Loucy (cell line): Measurements from ENCODE around the gene ASB12.

ENCODE experiments used
- H2AFZ ChIP-seq: fragments of 200-600 bp; sonication (generic); 2 replicates; pipeline ENCODE4 v1.6.0; 2016; ENCODE audit warnings: antibody characterized with exemption, mild to moderate bottlenecking, low read length, moderate library complexity
- H3F3A ChIP-seq: fragments of 200-600 bp; 2 replicates; pipeline ENCODE4 v1.6.0; 2016; ENCODE audit warnings: antibody characterized with exemption, low read depth, mild to moderate bottlenecking
- H3K27me3 ChIP-seq: fragments of 200-600 bp; sonication (generic); 2 replicates; pipeline ENCODE4 v1.6.1; 2014; ENCODE audit warnings: low read length, mild to moderate bottlenecking; ENCODE audit not compliant: insufficient read depth, poor library complexity, severe bottlenecking
- H3K36me3 ChIP-seq: fragments of 200-600 bp; sonication (generic); 2 replicates; pipeline ENCODE4 v1.6.1; 2016; ENCODE audit warnings: low read length; ENCODE audit not compliant: insufficient read depth
- H3K4me1 ChIP-seq: fragments of 200-600 bp; sonication (generic); 2 replicates; pipeline ENCODE4 v1.5.1; 2014; ENCODE audit warnings: low read length, mild to moderate bottlenecking; ENCODE audit not compliant: insufficient read depth, poor library complexity, severe bottlenecking
- H3K4me2 ChIP-seq: fragments of 200-600 bp; sonication (generic); 2 replicates; pipeline ENCODE4 v1.6.0; 2014; ENCODE audit warnings: antibody characterized with exemption, low read length, low read depth, mild to moderate bottlenecking; ENCODE audit not compliant: poor library complexity, severe bottlenecking
- H3K4me3 ChIP-seq: fragments of 200-600 bp; sonication (generic); 2 replicates; pipeline ENCODE4 v1.5.1; 2014; ENCODE audit warnings: low read length, mild to moderate bottlenecking, mixed read lengths; ENCODE audit not compliant: poor library complexity, severe bottlenecking
- H3K79me2 ChIP-seq: fragments of 200-600 bp; sonication (generic); 2 replicates; pipeline ENCODE4 v1.6.1; 2014; ENCODE audit warnings: low read length; ENCODE audit not compliant: insufficient read depth
- H3K9ac ChIP-seq: fragments of 200-600 bp; sonication (generic); 2 replicates; pipeline ENCODE4 v1.6.0; 2014; ENCODE audit warnings: mild to moderate bottlenecking, low read depth, low read length, moderate library complexity; ENCODE audit not compliant: poor library complexity, severe bottlenecking
- H3K9me2 ChIP-seq: fragments of 200-600 bp; sonication (generic); replicated peaks from 2 replicates; pipeline ENCODE4 v1.6.1; 2016; ENCODE audit warnings: low read depth, low read length, mixed read lengths
- H3K9me3 ChIP-seq: fragments of 200-600 bp; sonication (generic); 2 replicates; pipeline ENCODE4 v1.6.1; 2014; ENCODE audit warnings: mild to moderate bottlenecking, antibody characterized with exemption, low read length, low read depth; ENCODE audit not compliant: insufficient read depth
- H4K20me1 ChIP-seq: fragments of 200-600 bp; sonication (generic); 2 replicates; pipeline ENCODE4 v1.6.0; 2014; ENCODE audit warnings: antibody characterized with exemption, low read length, mild to moderate bottlenecking; ENCODE audit not compliant: insufficient read depth, poor library complexity, severe bottlenecking
- EZH2phosphoT487 ChIP-seq: fragments of 200-600 bp; IDR thresholded peaks from 2 replicates; pipeline ENCODE4 v1.6.1; 2018; ENCODE audit warnings: antibody characterized with exemption, mild to moderate bottlenecking, moderate library complexity, borderline replicate concordance
- TF ChIP-seq, protein P1 (sequence below): fragments of 200-600 bp; sonication (generic); conservative IDR thresholded peaks from 2 replicates; pipeline ENCODE4 v1.5.1; 2014; ENCODE audit warnings: mild to moderate bottlenecking, antibody characterized with exemption, low read length

Gene ASB12

GRCh38 chrX:64204252-64204651 is 26.2 kb downstream of the ASB12 start:
- TF ChIP-seq EZH2phosphoT487: no peak
- TF ChIP-seq, protein P1, sequence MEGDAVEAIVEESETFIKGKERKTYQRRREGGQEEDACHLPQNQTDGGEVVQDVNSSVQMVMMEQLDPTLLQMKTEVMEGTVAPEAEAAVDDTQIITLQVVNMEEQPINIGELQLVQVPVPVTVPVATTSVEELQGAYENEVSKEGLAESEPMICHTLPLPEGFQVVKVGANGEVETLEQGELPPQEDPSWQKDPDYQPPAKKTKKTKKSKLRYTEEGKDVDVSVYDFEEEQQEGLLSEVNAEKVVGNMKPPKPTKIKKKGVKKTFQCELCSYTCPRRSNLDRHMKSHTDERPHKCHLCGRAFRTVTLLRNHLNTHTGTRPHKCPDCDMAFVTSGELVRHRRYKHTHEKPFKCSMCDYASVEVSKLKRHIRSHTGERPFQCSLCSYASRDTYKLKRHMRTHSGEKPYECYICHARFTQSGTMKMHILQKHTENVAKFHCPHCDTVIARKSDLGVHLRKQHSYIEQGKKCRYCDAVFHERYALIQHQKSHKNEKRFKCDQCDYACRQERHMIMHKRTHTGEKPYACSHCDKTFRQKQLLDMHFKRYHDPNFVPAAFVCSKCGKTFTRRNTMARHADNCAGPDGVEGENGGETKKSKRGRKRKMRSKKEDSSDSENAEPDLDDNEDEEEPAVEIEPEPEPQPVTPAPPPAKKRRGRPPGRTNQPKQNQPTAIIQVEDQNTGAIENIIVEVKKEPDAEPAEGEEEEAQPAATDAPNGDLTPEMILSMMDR: no peak
- peak overlapping the region; percentile 84 for H3K4me3 ChIP-seq
- H3K27me3 ChIP-seq: no peaks in the 10 kb centered on the region
- H3K36me3 ChIP-seq: no peaks in the 10 kb centered on the region
- H3K79me2 ChIP-seq: peaks cover 14% of the 10 kb centered on the region
- H3K4me1 ChIP-seq: peaks cover 21% of the 10 kb centered on the region
- H3F3A ChIP-seq: peaks cover 3% of the 10 kb centered on the region; the same call in 1 of the 2 replicates
- H4K20me1 ChIP-seq: no peaks in the 10 kb centered on the region
- no peak overlapping the region for H2AFZ ChIP-seq
- H3K9me2 ChIP-seq: no peaks in the 10 kb centered on the region
- peak overlapping the region; percentile 80 for H3K4me2 ChIP-seq
- peak overlapping the region; percentile 95 for H3K9ac ChIP-seq
- no peaks in the 10 kb centered on the region for H3K9me3 ChIP-seq

GRCh38 chrX:64202808-64203325 is 27.5 kb downstream of the ASB12 start:
- H3K9ac ChIP-seq: no peak overlapping the region
- peaks cover 21% of the 10 kb centered on the region for H3K4me1 ChIP-seq
- peak overlapping the region; percentile 24 for H3K4me2 ChIP-seq
- H3K27me3 ChIP-seq: no peaks in the 10 kb centered on the region
- TF ChIP-seq EZH2phosphoT487: no peak
- TF ChIP-seq, protein P1: no peak
- peaks cover 14% of the 10 kb centered on the region for H3K79me2 ChIP-seq
- H3K4me3 ChIP-seq: no peak overlapping the region
- no peaks in the 10 kb centered on the region for H3K9me2 ChIP-seq
- H3K36me3 ChIP-seq: no peaks in the 10 kb centered on the region
- H3K9me3 ChIP-seq: no peaks in the 10 kb centered on the region
- no peak overlapping the region for H2AFZ ChIP-seq
- H4K20me1 ChIP-seq: peaks cover 3% of the 10 kb centered on the region
- H3F3A ChIP-seq: peaks cover 3% of the 10 kb centered on the region; the same call in 1 of the 2 replicates

DNA sequence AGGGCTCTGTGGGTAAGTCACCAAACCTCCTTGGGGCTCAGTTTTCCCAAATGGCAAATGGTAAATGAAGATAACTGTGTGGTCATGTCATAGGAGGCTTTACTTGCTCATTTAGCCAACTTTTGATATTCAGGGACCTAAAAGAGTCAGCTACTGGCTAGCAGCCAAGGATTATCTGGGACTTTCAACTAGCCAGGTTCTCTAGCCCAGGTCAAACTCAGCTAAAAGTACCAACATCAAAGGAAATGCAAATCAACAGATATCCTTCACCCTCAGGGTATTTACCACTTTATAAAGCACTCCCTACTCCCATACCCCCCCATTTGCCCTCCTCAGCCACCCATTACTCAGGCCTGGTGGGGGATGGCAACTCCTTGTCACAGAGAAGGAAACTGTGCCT is 32.4 kb downstream of the ASB12 start:
- no peak overlapping the region for H3K4me2 ChIP-seq

More for the DNA sequence above, 32.4 kb downstream of the ASB12 start:
- H3K9ac ChIP-seq: no peak overlapping the region
- no peaks in the 10 kb centered on the region for H3K36me3 ChIP-seq
- H3K27me3 ChIP-seq: no peaks in the 10 kb centered on the region
- H3F3A ChIP-seq: no peaks in the 10 kb centered on the region
- no peaks in the 10 kb centered on the region for H3K9me3 ChIP-seq
- peaks cover 3% of the 10 kb centered on the region for H3K4me1 ChIP-seq
- no peak overlapping the region for H2AFZ ChIP-seq
- peaks cover 3% of the 10 kb centered on the region for H4K20me1 ChIP-seq
- no peaks in the 10 kb centered on the region for H3K9me2 ChIP-seq
- H3K79me2 ChIP-seq: no peaks in the 10 kb centered on the region
- no peak overlapping the region for H3K4me3 ChIP-seq
- TF ChIP-seq, protein P1: no peak
- no peak for TF ChIP-seq EZH2phosphoT487
